Erythroblast (primary cell): ENCODE measurements around the gene CDKAL1.

ENCODE experiments used
- GATA1 ChIP-seq: IDR thresholded peaks from 2 replicates; pipeline ENCODE4 v1.6.1; 2011; ENCODE audit warnings: low read depth, mild to moderate bottlenecking, control low read depth, low read length, moderate library complexity
- POLR2A ChIP-seq: IDR thresholded peaks from 2 replicates; pipeline ENCODE4 v1.6.1; 2011; ENCODE audit warnings: mild to moderate bottlenecking, low read length

DNA sequence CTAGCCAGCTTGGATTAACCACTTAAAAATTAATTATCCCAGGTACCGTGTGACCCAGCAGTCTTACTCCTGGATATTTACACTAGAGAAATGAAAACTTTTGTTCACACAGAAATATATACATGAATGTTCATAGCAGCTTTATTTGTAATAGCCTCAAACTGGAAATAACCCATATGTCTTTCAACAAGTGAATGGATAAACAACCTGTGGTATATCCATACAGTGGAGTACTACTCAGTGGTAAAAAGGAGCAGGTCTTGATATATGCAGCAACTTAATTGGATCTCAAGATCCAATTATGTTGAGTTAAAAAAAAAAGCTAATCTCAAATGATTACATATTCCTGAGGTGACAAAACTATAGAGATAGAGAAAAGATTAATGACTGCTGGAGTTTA is 381.4 kb downstream of the CDKAL1 start:
- TF ChIP-seq POLR2A (no peak), GATA1 (no peak)
